A549 (cell line): ENCODE data around the gene SAMD7. TPM values are rescaled to one million over a fixed set of nuclear protein-coding genes. Genes with fewer than 3 reads are reported as not detected.

Experiments
- ATAC-seq, 2 experiments: fragments of 200-7000 bp in 1 of 2; fragments of >200 bp in 1 of 2; cut with Nextera tagmentation in 1 of 2; cut with Tn5 transposase in 1 of 2; 3 replicates each; pipeline versions ENCODE4 v1.8.0 to v1.9.1; 2018 to 2020; ENCODE audit warnings: mild to moderate bottlenecking in 1 of 2, moderate library complexity in 1 of 2
- CTCF ChIA-PET: fragments of 300-600 bp; sonication (Branson Sonifier 250); formaldehyde crosslinking; extraction: SDS; loops from one replicate; lab custom pipeline; 2021; ENCODE audit warnings: antibody characterized with exemption, inconsistent platforms; lab: Yijun Ruan, JAX
- POLR2A ChIA-PET: fragments of 350-600 bp; formaldehyde crosslinking; extraction: SDS; loops from one replicate; lab custom pipeline; 2021; ENCODE audit warnings: antibody characterized with exemption, inconsistent platforms; lab: Yijun Ruan, JAX
- DNase-seq, 2 experiments: peaks; one replicate each; pipeline versions ENCODE4 v3.0.0 to v3.0.0-alpha.2; 2011 to 2016; ENCODE audit warnings: low read depth in 1 of 2, low spot score in 1 of 2
- FAIRE-seq: peaks from 2 replicates; lab custom pipeline; 2011; peaks lifted over from hg19 to GRCh38; lab: Jason Lieb, UNC
- H3K27ac ChIP-seq, 2 experiments: fragments of >200 bp; sonication (Bioruptor Twin); formaldehyde crosslinking; 3 replicates each; pipeline ENCODE4 v1.5.1; 2016 to 2017
- H3K4me1 ChIP-seq: fragments of >200 bp; sonication (Bioruptor Twin); formaldehyde crosslinking; 3 replicates; pipeline ENCODE4 v1.6.1; 2016
- H3K4me2 ChIP-seq: fragments of >200 bp; sonication (Bioruptor Twin); formaldehyde crosslinking; 3 replicates; pipeline ENCODE4 v1.6.1; 2016
- H3K4me3 ChIP-seq: fragments of >200 bp; sonication (Bioruptor Twin); formaldehyde crosslinking; 3 replicates; pipeline ENCODE4 v1.5.1; 2016
- H3K9me3 ChIP-seq: fragments of >200 bp; sonication (Bioruptor Twin); formaldehyde crosslinking; 3 replicates; pipeline ENCODE4 v1.6.1; 2016
- CBX2 ChIP-seq: fragments of 200-600 bp; sonication (generic); IDR thresholded peaks from 2 replicates; pipeline ENCODE4 v1.6.1; 2016; ENCODE audit warnings: low read depth, mild to moderate bottlenecking, borderline replicate concordance
- CBX8 ChIP-seq: fragments of 200-600 bp; sonication (generic); IDR thresholded peaks from 2 replicates; pipeline ENCODE4 v1.6.1; 2016
- CEBPB ChIP-seq, 2 experiments: fragments of >200 bp in 1 of 2; sonication (Bioruptor Twin) in 1 of 2; formaldehyde crosslinking in 1 of 2; IDR thresholded peaks; 2 replicates each; pipeline ENCODE4 v1.6.1; 2012 to 2016
- CHD4 ChIP-seq: fragments of 200-600 bp; sonication (generic); IDR thresholded peaks from 2 replicates; pipeline ENCODE4 v1.6.1; 2016; ENCODE audit warnings: antibody characterized with exemption, mild to moderate bottlenecking, borderline replicate concordance
- CTCF ChIP-seq: fragments of >200 bp; sonication (Bioruptor Twin); formaldehyde crosslinking; IDR thresholded peaks from 3 replicates; pipeline ENCODE4 v1.5.1; 2016
- EHMT2 ChIP-seq: fragments of 200-600 bp; sonication (generic); IDR thresholded peaks from 2 replicates; pipeline ENCODE4 v1.6.1; 2016; ENCODE audit warnings: antibody characterized with exemption, low read depth, mild to moderate bottlenecking, moderate library complexity
- ELK1 ChIP-seq: fragments of 150-350 bp; IDR thresholded peaks from 2 replicates; pipeline ENCODE4 v1.6.1; 2014; ENCODE audit warnings: low read depth, mild to moderate bottlenecking, low read length
- EP300 ChIP-seq, 2 experiments: fragments of >200 bp; sonication (Bioruptor Twin); formaldehyde crosslinking; IDR thresholded peaks; 2 replicates in 1 of 2; 3 replicates in 1 of 2; pipeline ENCODE4 v1.6.1; 2016 to 2017
- HES2 ChIP-seq: fragments of >200 bp; sonication (Bioruptor Twin); formaldehyde crosslinking; IDR thresholded peaks from 2 replicates; pipeline ENCODE4 v1.6.1; 2016
- HOXA7 ChIP-seq: fragments of 250-450 bp; sonication (Bioruptor Pico); IDR thresholded peaks from 2 replicates; pipeline ENCODE4 v1.5.0; 2020; ENCODE audit warnings: mild to moderate bottlenecking, moderate library complexity
- HOXB5 ChIP-seq: fragments of 250-450 bp; sonication (Bioruptor Pico); IDR thresholded peaks from 2 replicates; pipeline ENCODE4 v1.5.0; 2020; ENCODE audit warnings: mild to moderate bottlenecking, moderate library complexity
- JUN ChIP-seq, 2 experiments: fragments of >200 bp; sonication (Bioruptor Twin); formaldehyde crosslinking; IDR thresholded peaks; 2 replicates in 1 of 2; 3 replicates in 1 of 2; pipeline ENCODE4 v1.6.1; 2016 to 2017
- KDM1A ChIP-seq: fragments of 200-600 bp; sonication (generic); IDR thresholded peaks from 2 replicates; pipeline ENCODE4 v1.6.1; 2016; ENCODE audit warnings: low read depth, mild to moderate bottlenecking
- MAFK ChIP-seq: fragments of 450-650 bp; IDR thresholded peaks from 2 replicates; pipeline ENCODE4 v1.6.1; 2014; ENCODE audit not compliant: partially characterized antibody
- MAZ ChIP-seq: fragments of 150-350 bp; IDR thresholded peaks from 2 replicates; pipeline ENCODE4 v1.6.1; 2014; ENCODE audit warnings: antibody characterized with exemption, low read depth, low read length, borderline replicate concordance
- NPAS2 ChIP-seq: fragments of 250-450 bp; sonication (Bioruptor Pico); IDR thresholded peaks from 2 replicates; pipeline ENCODE4 v1.8.0; 2022; ENCODE audit warnings: mild to moderate bottlenecking, moderate library complexity, borderline replicate concordance
- PHF8 ChIP-seq: fragments of 200-600 bp; sonication (generic); IDR thresholded peaks from 2 replicates; pipeline ENCODE4 v1.6.1; 2016; ENCODE audit warnings: low read depth, mild to moderate bottlenecking, antibody characterized with exemption, moderate library complexity, borderline replicate concordance
- POLR2AphosphoS2 ChIP-seq: conservative IDR thresholded peaks from 2 replicates; pipeline ENCODE4 v1.6.1; 2012; ENCODE audit warnings: low read length, improper control_type of control experiment, inconsistent platforms
- RAD21 ChIP-seq, 2 experiments: fragments of >200 bp in 1 of 2; sonication (Bioruptor Twin) in 1 of 2; formaldehyde crosslinking in 1 of 2; IDR thresholded peaks in 1 of 2; conservative IDR thresholded peaks in 1 of 2; 2 replicates in 1 of 2; 3 replicates in 1 of 2; pipeline ENCODE4 v1.6.1; 2012 to 2018; ENCODE audit warnings: inconsistent platforms in 1 of 2
- REST ChIP-seq: fragments of 200-600 bp; sonication (generic); IDR thresholded peaks from 2 replicates; pipeline ENCODE4 v1.6.1; 2016; ENCODE audit warnings: antibody characterized with exemption, mild to moderate bottlenecking, moderate library complexity
- RFX5 ChIP-seq: fragments of 450-650 bp; IDR thresholded peaks from 2 replicates; pipeline ENCODE4 v1.7.1; 2014; ENCODE audit warnings: antibody characterized with exemption, mild to moderate bottlenecking, moderate library complexity
- SREBF2 ChIP-seq: fragments of 450-650 bp; IDR thresholded peaks from 2 replicates; pipeline ENCODE4 v1.6.1; 2014; ENCODE audit warnings: mild to moderate bottlenecking, moderate library complexity
- ZFP36 ChIP-seq: fragments of 450-650 bp; IDR thresholded peaks from 2 replicates; pipeline ENCODE4 v1.6.1; 2014; ENCODE audit warnings: borderline replicate concordance; ENCODE audit not compliant: partially characterized antibody
- ZSCAN20 ChIP-seq: fragments of 250-450 bp; sonication (Bioruptor Pico); IDR thresholded peaks from 2 replicates; pipeline ENCODE4 v1.8.0; 2022; ENCODE audit warnings: mild to moderate bottlenecking, moderate library complexity
- WGBS: methylation state at CpG from one replicate; pipeline ENCODE4 v1.1.6; 2017; ENCODE audit errors: missing lambda C conversion rate; 5-methylcytosine and 5-hydroxymethylcytosine counted together
- polyA plus RNA-seq, 4 experiments: library from polyadenylated mRNA; depleted of rRNA in 3 of 4; stranded (reverse); fragments of >200 nt; fragmentation: RNase III in 1 of 4; extraction: RNeasy Plus Mini Kit Qiagen cat#74134 plus additional on column Dnase treatment in 1 of 4; gene quantifications; 2 replicates in 3 of 4; 3 replicates in 1 of 4; pipeline ENCODE4 v1.2.3, GENCODE V29; 2011 to 2017

SAMD7 gene
- polyA plus RNA-seq, 2 of the 4 experiments (the other 2 are of a cell fraction) = not detected

- H3K4me1 ChIP-seq = peaks cover 7% of the 10 kb centered on the region; the same call in 1 of the 3 replicates
- FAIRE-seq (no peak), DNase-seq (no peak), ATAC-seq (no peak)
- 74% methylated on average over 2 of the region's 2 CpGs for WGBS
- no peaks in the 10 kb centered on the region for H3K9me3 ChIP-seq
- CTCF ChIA-PET = interaction anchor here (1.3 kb wide), 1 partner anchor 9 kb away, joined by 6 read pairs; no protein-coding TSS in a partner anchor
- no peak for TF ChIP-seq ZFP36
- no peak for TF ChIP-seq POLR2AphosphoS2
- no peak for TF ChIP-seq CTCF
- no peak for TF ChIP-seq KDM1A
- TF ChIP-seq HOXA7 = no peak
- TF ChIP-seq HOXB5 = no peak
- TF ChIP-seq ZSCAN20 (CRISPR knock-in tag) = no peak
- TF ChIP-seq NPAS2 (CRISPR knock-in tag) = no peak
- no peak for TF ChIP-seq CEBPB (IDR thresholded peaks at IDR 0.05)
- TF ChIP-seq HES2 = no peak
- TF ChIP-seq PHF8 = no peak
- H3K4me2 ChIP-seq = no peak overlapping the region
- POLR2A ChIA-PET = no interaction called here
- H3K27ac ChIP-seq = no peak overlapping the region
- H3K4me3 ChIP-seq = no peak overlapping the region
Observed at GRCh38 chr3:169871129-169871886, 40.1 kb upstream of the SAMD7 start.

- H3K27ac ChIP-seq = no peak overlapping the region
- no peak overlapping the region for H3K4me2 ChIP-seq
- no peaks in the 10 kb centered on the region for H3K9me3 ChIP-seq
- no peak for ATAC-seq
- no peak for TF ChIP-seq EHMT2
- no peak for TF ChIP-seq ZFP36
- TF ChIP-seq CHD4 = no peak
- TF ChIP-seq EP300 (IDR thresholded peaks at IDR 0.05) = no peak
- TF ChIP-seq HES2 = no peak
- no peak for TF ChIP-seq ELK1
- TF ChIP-seq RFX5 = no peak
- TF ChIP-seq RAD21 (conservative IDR thresholded peaks at IDR 0.05 in 1 of 2, IDR thresholded peaks at IDR 0.05 in 1 of 2) = no peak
- no peak for TF ChIP-seq CBX2
- no peak for TF ChIP-seq MAFK
- TF ChIP-seq REST = no peak
- no peak for TF ChIP-seq HOXA7
- TF ChIP-seq CBX8 = no peak
- no peak for TF ChIP-seq JUN (IDR thresholded peaks at IDR 0.05)
- TF ChIP-seq MAZ = no peak
- no peak for TF ChIP-seq SREBF2
- ChIA-PET CTCF (interaction anchor here (2.9 kb wide), 1 partner anchor 16 kb away, joined by 13 read pairs; no protein-coding TSS in a partner anchor), POLR2A (no interaction called here)
- H3K4me1 ChIP-seq = no peaks in the 10 kb centered on the region
- WGBS = 56% methylated on average over 8 of the region's 8 CpGs
- no peak overlapping the region for H3K4me3 ChIP-seq
- DNase-seq = no peak
- no peak for FAIRE-seq
Observed at GRCh38 chr3:169879013-169879557, 32.3 kb upstream of the SAMD7 start.
